Measurements from ENCODE around the gene SH3RF3. TPM values are rescaled to one million over a fixed set of nuclear protein-coding genes. Genes with fewer than 3 reads are reported as not detected.

Gene SH3RF3
- total and polyA plus RNA-seq, 9 of the 15 experiments (the other 6 are each of a cell fraction or from before 2014, with no cell fraction given): 0.02 TPM; not detected in 8

DNA sequence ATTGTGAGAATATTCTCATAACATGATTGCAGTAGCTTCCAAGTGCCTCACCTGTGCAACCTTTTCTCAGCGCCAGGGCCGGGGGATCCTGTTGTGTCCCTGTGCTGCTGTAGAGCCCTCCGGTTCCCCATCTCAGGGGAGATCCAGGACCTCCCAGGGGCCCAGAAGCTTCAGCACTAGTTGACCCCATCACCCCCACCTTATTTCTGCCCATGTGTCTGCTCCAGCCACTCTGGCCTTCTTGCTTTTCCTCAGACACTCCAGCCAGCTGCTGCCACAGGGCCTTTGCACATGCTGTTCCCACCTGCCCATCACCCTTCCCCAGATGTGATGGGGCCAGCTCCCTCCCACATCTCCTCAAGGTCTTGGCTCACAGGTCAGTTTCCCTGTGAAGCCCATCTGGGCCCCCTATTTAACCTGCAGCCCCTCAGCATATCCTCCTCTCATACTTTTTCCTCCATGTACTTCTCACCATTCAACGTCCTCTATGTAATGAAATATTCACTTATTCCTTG is 258.3 kb downstream of the SH3RF3 start:
- DNase-seq (ENCODE audit: extremely low read depth in 1 of 4, low spot score in 3 of 4) (no peak), ATAC-seq (no peak), FAIRE-seq (no peak)
- TF ChIP-seq ZNF121 (CRISPR knock-in tag; conservative IDR thresholded peaks at IDR 0.05): no peak
- TF ChIP-seq PTTG1 (tag; IDR thresholded peaks at IDR 0.05; ENCODE audit: low read depth): no peak
- no peak for TF ChIP-seq PHB2 (IDR thresholded peaks at IDR 0.05; ENCODE audit: low read depth)
- no peak for TF ChIP-seq ZEB2 (IDR thresholded peaks at IDR 0.05)
- TF ChIP-seq NFE2L1 (tag; IDR thresholded peaks at IDR 0.05; ENCODE audit: borderline replicate concordance, low read depth): no peak
- no peak for TF ChIP-seq NCOA4 (IDR thresholded peaks at IDR 0.05; ENCODE audit: partially characterized antibody)
- no peak for TF ChIP-seq DMBX1 (CRISPR knock-in tag; IDR thresholded peaks at IDR 0.05; ENCODE audit: borderline replicate concordance)
- TF ChIP-seq HDAC6 (IDR thresholded peaks at IDR 0.05; ENCODE audit: low read depth, low read length): no peak
- no peak for TF ChIP-seq POLR2AphosphoS2 (IDR thresholded peaks at IDR 0.05; ENCODE audit: low read length)
- TF ChIP-seq, protein P1, sequence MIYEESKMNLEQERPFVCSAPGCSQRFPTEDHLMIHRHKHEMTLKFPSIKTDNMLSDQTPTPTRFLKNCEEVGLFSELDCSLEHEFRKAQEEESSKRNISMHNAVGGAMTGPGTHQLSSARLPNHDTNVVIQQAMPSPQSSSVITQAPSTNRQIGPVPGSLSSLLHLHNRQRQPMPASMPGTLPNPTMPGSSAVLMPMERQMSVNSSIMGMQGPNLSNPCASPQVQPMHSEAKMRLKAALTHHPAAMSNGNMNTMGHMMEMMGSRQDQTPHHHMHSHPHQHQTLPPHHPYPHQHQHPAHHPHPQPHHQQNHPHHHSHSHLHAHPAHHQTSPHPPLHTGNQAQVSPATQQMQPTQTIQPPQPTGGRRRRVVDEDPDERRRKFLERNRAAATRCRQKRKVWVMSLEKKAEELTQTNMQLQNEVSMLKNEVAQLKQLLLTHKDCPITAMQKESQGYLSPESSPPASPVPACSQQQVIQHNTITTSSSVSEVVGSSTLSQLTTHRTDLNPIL (CRISPR knock-in tag; IDR thresholded peaks at IDR 0.05): no peak
- TF ChIP-seq ZFP91 (CRISPR knock-in tag; IDR thresholded peaks at IDR 0.05): no peak
- TF ChIP-seq PTRF (tag; IDR thresholded peaks at IDR 0.05): no peak
- TF ChIP-seq CBX1 (IDR thresholded peaks at IDR 0.05; ENCODE audit: low read depth): no peak
- no peak for TF ChIP-seq MAX (CRISPR knock-in tag; IDR thresholded peaks at IDR 0.05)
- no peak for TF ChIP-seq ARNT (IDR thresholded peaks at IDR 0.05)
- no peak for TF ChIP-seq KHSRP (IDR thresholded peaks at IDR 0.05)
- no peak for TF ChIP-seq MAZ (CRISPR knock-in tag; conservative IDR thresholded peaks at IDR 0.05 in 1 of 2, IDR thresholded peaks at IDR 0.05 in 1 of 2)
- TF ChIP-seq ZNF274 (IDR thresholded peaks at IDR 0.05; ENCODE audit: borderline replicate concordance, low read depth, low read length): no peak
- TF ChIP-seq TARDBP (IDR thresholded peaks at IDR 0.05): no peak
- no peak for TF ChIP-seq ZNF217 (CRISPR knock-in tag; IDR thresholded peaks at IDR 0.05)
- Histone ChIP-seq H3K9me3 (replicated peaks; ENCODE audit: control insufficient read depth, insufficient read depth, low read depth, low read length) (no peaks in the 10 kb centered on the region), H3K79me2 (ENCODE audit: control insufficient read depth, insufficient read depth, low read length) (no peaks in the 10 kb centered on the region), H4K20me1 (replicated peaks; ENCODE audit: control insufficient read depth, insufficient read depth, low read length) (no peaks in the 10 kb centered on the region; the same call in 1 of the 2 replicates), H2AFZ (ENCODE audit: low read depth, low read length) (no peak overlapping the region), H3K4me2 (ENCODE audit: insufficient read depth, low read length) (no peak overlapping the region), H3K4me3 (no peak overlapping the region), H3K27me3 (ENCODE audit: control insufficient read depth in 2 of 2, insufficient read depth in 2 of 2, low read length in 2 of 2) (peaks cover 13 to 54% of the 10 kb centered on the region in 2 experiments), H3K4me1 (replicated peaks in 1 of 2; ENCODE audit: control insufficient read depth in 2 of 2, insufficient read depth in 2 of 2, low read length in 2 of 2) (no peaks in the 10 kb centered on the region), H3K27ac (ENCODE audit: extremely low read depth, low read depth, low read length) (no peak overlapping the region), H3K36me3 (ENCODE audit: control insufficient read depth, insufficient read depth, low read length) (no peaks in the 10 kb centered on the region), H3K9me1 (ENCODE audit: control insufficient read depth, insufficient read depth, low read length) (no peaks in the 10 kb centered on the region), H3K9ac (ENCODE audit: insufficient read depth in 1 of 2, low read depth in 2 of 2, low read length in 2 of 2) (no peak overlapping the region)
- CTCF ChIA-PET (ENCODE audit: low intra/inter-chr PET ratio): no interaction called here
- no TSS peak for BruUV-seq (replicated peaks)
- POLR2A ChIA-PET: interaction anchor here (0.5 kb wide), 1 partner anchor 105 kb away, joined by 3 read pairs; no protein-coding TSS in a partner anchor
- in situ Hi-C loops (cut with MboI) (no loop called here), intact Hi-C loops (cut with micrococcal nuclease) (no loop called here)
- WGBS (ENCODE audit: insufficient coverage, low coverage, missing lambda C conversion rate): 8% methylated on average over 4 of the region's 4 CpGs
